H1 (cell line): Measurements from ENCODE around the gene ULK2. TPM values are rescaled to one million over a fixed set of nuclear protein-coding genes. Genes with fewer than 3 reads are reported as not detected.
A peak's percentile ranks its signal among the peaks of the same experiment; 100 is the strongest.

Source experiments
- CTCF ChIA-PET: fragments of 300-600 bp; sonication (Branson Sonifier 250); formaldehyde crosslinking; loops from one replicate; lab custom pipeline; 2021; ENCODE audit not compliant: partially characterized antibody; lab: Charles Lee
- POLR2A ChIA-PET: fragments of 300-600 bp; sonication (Branson Sonifier 250); formaldehyde crosslinking; loops from one replicate; lab custom pipeline; 2021; ENCODE audit warnings: inconsistent platforms; ENCODE audit not compliant: partially characterized antibody; lab: Charles Lee
- DNase-seq, 2 experiments: peaks; one replicate each; pipeline versions ENCODE4 v3.0.0 to v3.0.0-alpha.2; 2010 to 2022; ENCODE audit warnings: low spot score in 2 of 2, low read depth in 1 of 2, mixed read lengths in 1 of 2
- FAIRE-seq: peaks from 2 replicates; lab custom pipeline; 2011; peaks lifted over from hg19 to GRCh38; lab: Jason Lieb, UNC
- H2AFZ ChIP-seq: 2 replicates; pipeline ENCODE4 v1.8.1; 2012; ENCODE audit warnings: low read length, inconsistent platforms
- H2AK5ac ChIP-seq: 2 replicates; pipeline ENCODE4 v1.6.1; 2013; ENCODE audit warnings: low read depth, low read length
- H2BK120ac ChIP-seq: replicated peaks from 2 replicates; pipeline ENCODE3; 2013; ENCODE audit warnings: low read depth, low read length, inconsistent platforms
- H2BK12ac ChIP-seq: 2 replicates; pipeline ENCODE4 v1.6.1; 2013; ENCODE audit warnings: low read depth, low read length
- H2BK15ac ChIP-seq: 2 replicates; pipeline ENCODE4 v1.6.1; 2013; ENCODE audit warnings: low read length
- H2BK20ac ChIP-seq: 2 replicates; pipeline ENCODE4 v1.6.1; 2013; ENCODE audit warnings: low read length
- H2BK5ac ChIP-seq: 2 replicates; pipeline ENCODE4 v1.6.1; 2013; ENCODE audit warnings: low read depth, low read length
- H3K14ac ChIP-seq: 2 replicates; pipeline ENCODE4 v1.6.1; 2013; ENCODE audit warnings: inconsistent platforms; ENCODE audit not compliant: insufficient read length
- H3K18ac ChIP-seq: 2 replicates; pipeline ENCODE4 v1.6.1; 2013; ENCODE audit warnings: low read length; ENCODE audit errors: extremely low read depth
- H3K23ac ChIP-seq: 2 replicates; pipeline ENCODE4 v1.6.1; 2013; ENCODE audit warnings: inconsistent platforms; ENCODE audit not compliant: insufficient read length
- H3K23me2 ChIP-seq: 2 replicates; pipeline ENCODE4 v1.6.1; 2013; ENCODE audit warnings: low read depth, low read length
- H3K27ac ChIP-seq: 2 replicates; pipeline ENCODE4 v1.6.1; 2011; ENCODE audit warnings: low read depth, low read length, inconsistent platforms
- H3K27me3 ChIP-seq, 4 experiments: replicated peaks in 1 of 4; 1 replicate in 1 of 4; 2 replicates in 3 of 4; pipeline versions ENCODE4 v1.6.1 to v1.8.1; 2011 to 2013; ENCODE audit warnings: low read length in 3 of 4, mild to moderate bottlenecking in 3 of 4, inconsistent platforms in 2 of 4, mixed read lengths in 2 of 4, moderate library complexity in 1 of 4; ENCODE audit not compliant: control insufficient read depth in 3 of 4, insufficient read depth in 3 of 4; ENCODE audit errors: extremely low read depth in 1 of 4
- H3K36me3 ChIP-seq, 4 experiments: 2 replicates each; pipeline versions ENCODE4 v1.6.1 to v1.8.1; 2011 to 2013; ENCODE audit warnings: mild to moderate bottlenecking in 4 of 4, low read length in 3 of 4, moderate library complexity in 2 of 4, control low read depth in 1 of 4, inconsistent platforms in 1 of 4; ENCODE audit not compliant: insufficient read depth in 4 of 4, control insufficient read depth in 2 of 4
- H3K4ac ChIP-seq: replicated peaks from 2 replicates; pipeline ENCODE3; 2013; ENCODE audit warnings: low read length, low read depth, mixed read lengths, inconsistent platforms; ENCODE audit not compliant: insufficient read length
- H3K4me1 ChIP-seq, 4 experiments: replicated peaks in 1 of 4; 1 replicate in 1 of 4; 2 replicates in 3 of 4; pipeline versions ENCODE4 v1.6.1 to v1.8.1; 2011 to 2013; ENCODE audit warnings: low read length in 3 of 4, inconsistent platforms in 2 of 4, mixed read lengths in 1 of 4; ENCODE audit not compliant: insufficient read depth in 4 of 4, control insufficient read depth in 3 of 4
- H3K4me2 ChIP-seq, 2 experiments: 2 replicates each; pipeline versions ENCODE4 v1.6.1 to v1.8.1; 2011 to 2013; ENCODE audit warnings: low read depth in 2 of 2, low read length in 2 of 2, control low read depth in 1 of 2, inconsistent platforms in 1 of 2, mild to moderate bottlenecking in 1 of 2; ENCODE audit not compliant: insufficient read depth in 1 of 2
- H3K4me3 ChIP-seq, 4 experiments: fragments of 200-600, 300-600 bp in 1 of 4; sonication (generic), shearing (Covaris generic), sonication (Bioruptor Twin) in 1 of 4; 2 replicates each; pipeline versions ENCODE4 v1.5.1 to v1.8.1; 2011 to 2016; ENCODE audit warnings: low read length in 4 of 4, low read depth in 3 of 4, control low read depth in 2 of 4, inconsistent platforms in 2 of 4, mild to moderate bottlenecking in 2 of 4, mixed read lengths in 1 of 4, moderate library complexity in 1 of 4; ENCODE audit not compliant: insufficient read depth in 2 of 4; ENCODE audit errors: extremely low read depth in 1 of 4
- H3K56ac ChIP-seq: replicated peaks from 2 replicates; pipeline ENCODE3; 2013; ENCODE audit warnings: low read depth, mild to moderate bottlenecking, mixed read lengths, low read length, inconsistent platforms; ENCODE audit not compliant: insufficient read length
- H3K79me1 ChIP-seq: 2 replicates; pipeline ENCODE4 v1.6.1; 2013; ENCODE audit warnings: low read depth, low read length, control low read depth
- H3K79me2 ChIP-seq, 2 experiments: 2 replicates each; pipeline versions ENCODE4 v1.6.1 to v1.8.1; 2012 to 2013; ENCODE audit warnings: low read length in 2 of 2, mild to moderate bottlenecking in 2 of 2, inconsistent platforms in 1 of 2; ENCODE audit not compliant: insufficient read depth in 2 of 2, control insufficient read depth in 1 of 2
- H3K9ac ChIP-seq, 4 experiments: replicated peaks in 1 of 4; 1 replicate in 1 of 4; 2 replicates in 3 of 4; pipeline versions ENCODE4 v1.6.1 to v1.8.1; 2011 to 2013; ENCODE audit warnings: low read depth in 3 of 4, low read length in 3 of 4, control low read depth in 2 of 4, mild to moderate bottlenecking in 2 of 4, moderate library complexity in 2 of 4, inconsistent platforms in 1 of 4; ENCODE audit errors: extremely low read depth in 1 of 4
- H3K9me3 ChIP-seq, 2 experiments: 2 replicates each; pipeline versions ENCODE4 v1.6.1 to v1.8.1; 2012 to 2013; ENCODE audit warnings: mild to moderate bottlenecking in 2 of 2, moderate library complexity in 2 of 2, control low read depth in 1 of 2, inconsistent platforms in 1 of 2, low read depth in 1 of 2, low read length in 1 of 2, mixed read lengths in 1 of 2; ENCODE audit not compliant: insufficient read depth in 2 of 2
- H4K20me1 ChIP-seq, 2 experiments: replicated peaks in 1 of 2; 2 replicates each; pipeline versions ENCODE3 to v1.8.1; 2011 to 2013; ENCODE audit warnings: inconsistent platforms in 2 of 2, low read length in 2 of 2, mild to moderate bottlenecking in 1 of 2; ENCODE audit not compliant: insufficient read depth in 2 of 2, control insufficient read depth in 1 of 2
- H4K5ac ChIP-seq: 2 replicates; pipeline ENCODE4 v1.6.1; 2013; ENCODE audit warnings: low read length, low read depth, mixed read lengths, inconsistent platforms; ENCODE audit not compliant: insufficient read length
- H4K8ac ChIP-seq: 2 replicates; pipeline ENCODE4 v1.8.0; 2013; ENCODE audit warnings: mild to moderate bottlenecking, moderate library complexity, low read length, inconsistent platforms; ENCODE audit not compliant: insufficient read depth; ENCODE audit errors: extremely low read depth
- H4K91ac ChIP-seq: replicated peaks from 2 replicates; pipeline ENCODE3; 2013; ENCODE audit warnings: low read length, mixed read lengths, inconsistent platforms; ENCODE audit not compliant: insufficient read length
- ASH2L ChIP-seq: fragments of 200-600, 300-600 bp; sonication (generic); IDR thresholded peaks from one replicate; pipeline ENCODE4 v1.7.1; 2017; ENCODE audit warnings: low read length
- ATF3 ChIP-seq: IDR thresholded peaks from 2 replicates; pipeline ENCODE4 v1.6.1; 2011; ENCODE audit warnings: low read depth, mild to moderate bottlenecking, low read length; ENCODE audit not compliant: insufficient read depth
- BRCA1 ChIP-seq: IDR thresholded peaks from 2 replicates; pipeline ENCODE4 v1.6.1; 2012; ENCODE audit warnings: low read depth, low read length, improper control_type of control experiment
- CEBPB ChIP-seq: IDR thresholded peaks from 2 replicates; pipeline ENCODE4 v1.6.1; 2012; ENCODE audit warnings: low read depth, low read length
- CTBP2 ChIP-seq: IDR thresholded peaks from 2 replicates; pipeline ENCODE4 v1.7.0; 2011; ENCODE audit warnings: borderline replicate concordance, mild to moderate bottlenecking, moderate library complexity, mixed read lengths, low read length; ENCODE audit not compliant: insufficient read depth, insufficient read length
- E2F6 ChIP-seq: IDR thresholded peaks from 2 replicates; pipeline ENCODE4 v1.6.1; 2012; ENCODE audit warnings: inconsistent platforms
- EGR1 ChIP-seq: IDR thresholded peaks from 2 replicates; pipeline ENCODE4 v1.6.1; 2011; ENCODE audit warnings: low read depth, low read length, borderline replicate concordance
- JUN ChIP-seq: IDR thresholded peaks from 2 replicates; pipeline ENCODE4 v1.6.1; 2011; ENCODE audit warnings: low read depth, mild to moderate bottlenecking, improper control_type of control experiment, low read length
- NRF1 ChIP-seq: IDR thresholded peaks from 2 replicates; pipeline ENCODE4 v1.6.1; 2011; ENCODE audit warnings: mild to moderate bottlenecking, low read depth, low read length, improper control_type of control experiment
- RAD21 ChIP-seq, 2 experiments: IDR thresholded peaks in 1 of 2; conservative IDR thresholded peaks in 1 of 2; 2 replicates each; pipeline ENCODE4 v1.6.1; 2011; ENCODE audit warnings: low read depth in 2 of 2, low read length in 2 of 2, improper control_type of control experiment in 1 of 2, inconsistent platforms in 1 of 2, mild to moderate bottlenecking in 1 of 2, moderate library complexity in 1 of 2
- TCF12 ChIP-seq: IDR thresholded peaks from 2 replicates; pipeline ENCODE4 v1.6.1; 2011; ENCODE audit warnings: low read depth, mild to moderate bottlenecking, low read length
- WGBS, 2 experiments: shearing (Covaris generic) in 1 of 2; methylation state at CpG; one replicate each; pipeline versions ENCODE4 v1.1.6 to v1.1.7; 2013 to 2015; ENCODE audit warnings: low lambda C conversion rate in 2 of 2, mixed read lengths in 2 of 2, inconsistent platforms in 1 of 2, low coverage in 1 of 2, missing lambda C conversion rate in 1 of 2; ENCODE audit not compliant: insufficient replicate concordance in 2 of 2, insufficient coverage in 1 of 2, insufficient read length in 1 of 2; ENCODE audit errors: extremely low coverage in 1 of 2, missing lambda C conversion rate in 1 of 2; 5-methylcytosine and 5-hydroxymethylcytosine counted together
- polyA plus RNA-seq, 7 experiments: library from polyadenylated mRNA; depleted of rRNA in 3 of 7; stranded (reverse) in 5 of 7; unstranded in 2 of 7; fragments of >200 nt in 5 of 7; fragments of 200-250 nt in 2 of 7; gene quantifications; 1 replicate in 5 of 7; 2 replicates in 1 of 7; 4 replicates in 1 of 7; pipeline versions ENCODE4 v1.2.1 to v1.2.3, GENCODE V29; 2011 to 2013; ENCODE audit warnings: missing spikeins in 2 of 7, mixed read lengths in 2 of 7
- total RNA-seq: library from RNA; stranded (reverse); fragmentation: NEBNext Ultra II Directional; extraction: Animal tissue kit (Norgen Biotek cat#: 25700); gene quantifications from 2 replicates; pipeline ENCODE4 v1.2.1, GENCODE V29; 2021

ULK2 gene
- total and polyA plus RNA-seq, 2 of the 8 experiments (the other 6 are each of a cell fraction or from before 2014, with no cell fraction given), result 5.3 to 9.8 TPM

- Histone ChIP-seq H3K36me3 (no peaks in the 10 kb centered on the region), H3K56ac (no peak overlapping the region), H3K79me1 (no peaks in the 10 kb centered on the region), H2BK12ac (no peak overlapping the region), H3K27me3 (no peaks in the 10 kb centered on the region), H3K4ac (no peak overlapping the region), H3K9ac (no peak overlapping the region), H4K20me1 (no peaks in the 10 kb centered on the region), H2AK5ac (no peak overlapping the region), H4K8ac (no peak overlapping the region), H3K4me2 (no peak overlapping the region), H3K27ac (no peak overlapping the region), H3K23ac (no peak overlapping the region), H4K91ac (no peak overlapping the region), H2BK5ac (no peak overlapping the region), H3K14ac (no peak overlapping the region), H3K23me2 (no peaks in the 10 kb centered on the region), H3K4me1 (peaks cover 0 to 5% (median 0%) of the 10 kb centered on the region in 4 experiments; a peak in 2 of 7 replicates), H2BK120ac (no peak overlapping the region), H3K18ac (no peak overlapping the region), H2BK15ac (no peak overlapping the region), H3K79me2 (no peaks in the 10 kb centered on the region), H2BK20ac (no peak overlapping the region), H2AFZ (no peak overlapping the region), H4K5ac (no peak overlapping the region), H3K4me3 (no peak overlapping the region), H3K9me3 (no peaks in the 10 kb centered on the region)
- DNase-seq (peak in 1 of 2 experiments; percentile 41), FAIRE-seq (no peak)
- POLR2A ChIA-PET, result interaction anchor here (1.3 to 1.8 kb wide), 2 partner anchors 10 to 392 kb away, joined by 4 read pairs; partner anchors contain the start of gene MAPK7
- CTCF ChIA-PET, result interaction anchor here (1.1 to 3.2 kb wide), 3 partner anchors 8 to 25 kb away, joined by 3 to 20 read pairs (median 8); no protein-coding TSS in a partner anchor
- 83% methylated on average over 7 of the region's 7 CpGs; no CpG with 5 or more reads in 1 of the 2 experiments for WGBS, 2 experiments
- no peak for TF ChIP-seq RAD21 (IDR thresholded peaks at IDR 0.05 in 1 of 2, conservative IDR thresholded peaks at IDR 0.05 in 1 of 2; ENCODE audit: low read depth in 2 of 2, low read length in 2 of 2)
- no peak for TF ChIP-seq ATF3
- no peak for TF ChIP-seq ASH2L
- TF ChIP-seq TCF12, result no peak
- TF ChIP-seq JUN, result no peak
- TF ChIP-seq CTBP2, result no peak
- TF ChIP-seq EGR1, result no peak
- TF ChIP-seq CEBPB, result no peak
- no peak for TF ChIP-seq BRCA1
- TF ChIP-seq NRF1, result no peak
- TF ChIP-seq E2F6, result no peak
These were observed 97.6 kb downstream of the ULK2 start for GRCh38 chr17:19769946-19770652.
